Panc1 (cell line): ENCODE results near the gene KIAA1671. TPM values are rescaled to one million over a fixed set of nuclear protein-coding genes. Genes with fewer than 3 reads are reported as not detected.

Source experiments
- ATAC-seq: fragments of 200-7000 bp; cut with Tn5 transposase; 2 replicates; pipeline ENCODE4 v1.9.1; 2020; ENCODE audit warnings: mild to moderate bottlenecking, moderate library complexity
- BruUV-seq: library from RNA; stranded (reverse); fragments of 400-500 nt; replicated peaks from 2 replicates; lab custom pipeline; 2021; lab: Mats Ljungman, UMichigan
- CTCF ChIA-PET: fragments of 300-600 bp; sonication (Branson Sonifier 250); formaldehyde crosslinking; loops from one replicate; lab custom pipeline; 2022; ENCODE audit warnings: antibody characterized with exemption; lab: Charles Lee
- POLR2A ChIA-PET: fragments of 300-600 bp; sonication (Branson Sonifier 250); formaldehyde crosslinking; loops from one replicate; lab custom pipeline; 2022; ENCODE audit warnings: antibody characterized with exemption; lab: Charles Lee
- DNase-seq: peaks from one replicate; pipeline ENCODE4 v3.0.0-alpha.2; 2010; ENCODE audit warnings: low read depth, low spot score
- H3K27ac ChIP-seq: 2 replicates; pipeline ENCODE4 v1.5.1; 2011; ENCODE audit warnings: mild to moderate bottlenecking, low read length, inconsistent platforms
- H3K27me3 ChIP-seq: fragments of 200-500 bp; sonication (Bioruptor generic); 2 replicates; pipeline ENCODE4 v1.6.0; 2014; ENCODE audit warnings: low read length, inconsistent platforms; ENCODE audit not compliant: control insufficient read depth, insufficient read depth
- H3K36me3 ChIP-seq: fragments of 200-500 bp; sonication (Bioruptor generic); 2 replicates; pipeline ENCODE4 v1.5.1; 2014; ENCODE audit warnings: inconsistent platforms, mild to moderate bottlenecking, low read length, moderate library complexity; ENCODE audit not compliant: control insufficient read depth, insufficient read depth
- H3K4me1 ChIP-seq: 2 replicates; pipeline ENCODE4 v1.5.1; 2011; ENCODE audit warnings: inconsistent platforms, mild to moderate bottlenecking, low read length, moderate library complexity; ENCODE audit not compliant: control insufficient read depth, insufficient read depth
- H3K4me3 ChIP-seq, 2 experiments: 2 replicates each; pipeline ENCODE4 v1.5.1; 2011 to 2012; ENCODE audit warnings: low read depth in 2 of 2, low read length in 2 of 2, mild to moderate bottlenecking in 2 of 2, inconsistent platforms in 1 of 2, moderate library complexity in 1 of 2
- H3K9me3 ChIP-seq: fragments of 200-500 bp; sonication (Bioruptor generic); 2 replicates; pipeline ENCODE4 v1.5.1; 2014; ENCODE audit warnings: low read depth, mild to moderate bottlenecking, inconsistent platforms, low read length, moderate library complexity; ENCODE audit not compliant: control insufficient read depth, insufficient read depth
- CTCF ChIP-seq: fragments of 450-650 bp; IDR thresholded peaks from 2 replicates; pipeline ENCODE4 v1.5.1; 2017; ENCODE audit warnings: mild to moderate bottlenecking
- POLR2AphosphoS5 ChIP-seq: IDR thresholded peaks from 2 replicates; pipeline ENCODE4 v1.6.1; 2012; ENCODE audit warnings: mild to moderate bottlenecking, low read depth, low read length, moderate library complexity
- SIN3A ChIP-seq: IDR thresholded peaks from 2 replicates; pipeline ENCODE4 v1.6.1; 2012; ENCODE audit warnings: low read depth, mild to moderate bottlenecking, low read length, moderate library complexity, borderline replicate concordance; ENCODE audit not compliant: insufficient read depth
- TCF7L2 ChIP-seq: IDR thresholded peaks from 2 replicates; pipeline ENCODE4 v1.6.1; 2011; ENCODE audit warnings: mild to moderate bottlenecking, low read depth, low read length, inconsistent platforms
- in situ Hi-C: cut with HindIII; loops from 2 replicates; pipeline ENCODE4 v1.10.0; 2016; ENCODE audit warnings: low sequenced_read_pairs, low pct_unique_long_range_greater_than_20kb
- intact Hi-C: fragments of 100-400 bp; cut with micrococcal nuclease; formaldehyde crosslinking; loops from one replicate; pipeline ENCODE4 v1.10.0; 2022; ENCODE audit not compliant: unreplicated experiment
- total RNA-seq: library from RNA; stranded (reverse); gene quantifications from one replicate; pipeline ENCODE4 v1.2.1, GENCODE V29; 2021; ENCODE audit not compliant: unreplicated experiment
- TF ChIP-seq, protein P1 (sequence below), 2 experiments: IDR thresholded peaks; 2 replicates each; pipeline ENCODE4 v1.6.1; 2011 to 2012; ENCODE audit warnings: low read depth in 2 of 2, control low read depth in 1 of 2, low read length in 1 of 2, mild to moderate bottlenecking in 1 of 2, moderate library complexity in 1 of 2; ENCODE audit not compliant: insufficient read depth in 1 of 2

The KIAA1671 gene
- total RNA-seq, 1 experiment from 2014 or later = 48.1 TPM

DNA sequence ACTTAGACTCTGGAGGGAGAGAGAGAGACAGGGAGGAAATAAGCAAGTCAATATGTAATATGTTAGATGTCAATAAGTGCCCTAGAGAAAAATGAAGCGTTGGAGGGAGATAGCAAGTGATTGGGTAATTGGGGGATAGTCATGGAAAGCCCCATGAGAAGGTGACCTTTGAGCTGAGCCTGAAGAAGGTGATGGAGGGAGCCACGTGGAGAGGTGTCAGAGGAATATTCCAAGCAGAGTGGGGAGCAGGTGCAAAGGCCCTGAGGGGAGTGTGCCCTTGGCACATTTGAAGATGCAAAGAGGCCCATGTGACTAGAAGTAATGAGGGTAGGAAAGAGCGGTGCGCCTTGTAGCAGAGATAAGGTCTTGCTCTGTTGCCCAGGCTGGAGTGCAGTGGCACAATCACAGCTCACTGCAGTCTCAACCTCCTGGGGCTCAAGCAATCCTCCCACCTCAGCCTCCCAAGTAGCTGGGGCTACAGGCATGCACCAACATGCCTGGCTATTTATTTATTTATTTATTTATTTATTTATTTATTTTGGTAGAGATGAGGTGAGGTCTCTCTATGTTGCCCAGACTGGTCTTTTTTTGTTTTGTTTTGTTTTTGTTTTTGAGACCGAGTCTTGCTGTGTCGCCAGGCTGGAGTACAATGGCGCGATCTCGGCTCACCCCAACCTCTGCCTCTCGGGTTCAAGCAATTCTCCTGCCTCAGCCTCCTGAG is 8.1 kb upstream of the KIAA1671 start:
- Histone ChIP-seq H3K4me3 (no peak overlapping the region), H3K27ac (no peak overlapping the region), H3K4me1 (0 out of 2 replicates have a peak, but pooled peaks cover under 1% of the 10 kb centered on the region), H3K27me3 (no peaks in the 10 kb centered on the region), H3K9me3 (no peaks in the 10 kb centered on the region), H3K36me3 (no peaks in the 10 kb centered on the region)
- ChIA-PET POLR2A (no interaction called here), CTCF (interaction anchor here (0.6 kb wide), 1 partner anchor 113 kb away, joined by 3 read pairs; no protein-coding TSS in a partner anchor)
- intact Hi-C loops (no loop called here), in situ Hi-C loops (no loop called here)
- BruUV-seq = no TSS peak
- TF ChIP-seq POLR2AphosphoS5 (no peak), SIN3A (no peak), CTCF (no peak), TCF7L2 (no peak)
- TF ChIP-seq, protein P1, sequence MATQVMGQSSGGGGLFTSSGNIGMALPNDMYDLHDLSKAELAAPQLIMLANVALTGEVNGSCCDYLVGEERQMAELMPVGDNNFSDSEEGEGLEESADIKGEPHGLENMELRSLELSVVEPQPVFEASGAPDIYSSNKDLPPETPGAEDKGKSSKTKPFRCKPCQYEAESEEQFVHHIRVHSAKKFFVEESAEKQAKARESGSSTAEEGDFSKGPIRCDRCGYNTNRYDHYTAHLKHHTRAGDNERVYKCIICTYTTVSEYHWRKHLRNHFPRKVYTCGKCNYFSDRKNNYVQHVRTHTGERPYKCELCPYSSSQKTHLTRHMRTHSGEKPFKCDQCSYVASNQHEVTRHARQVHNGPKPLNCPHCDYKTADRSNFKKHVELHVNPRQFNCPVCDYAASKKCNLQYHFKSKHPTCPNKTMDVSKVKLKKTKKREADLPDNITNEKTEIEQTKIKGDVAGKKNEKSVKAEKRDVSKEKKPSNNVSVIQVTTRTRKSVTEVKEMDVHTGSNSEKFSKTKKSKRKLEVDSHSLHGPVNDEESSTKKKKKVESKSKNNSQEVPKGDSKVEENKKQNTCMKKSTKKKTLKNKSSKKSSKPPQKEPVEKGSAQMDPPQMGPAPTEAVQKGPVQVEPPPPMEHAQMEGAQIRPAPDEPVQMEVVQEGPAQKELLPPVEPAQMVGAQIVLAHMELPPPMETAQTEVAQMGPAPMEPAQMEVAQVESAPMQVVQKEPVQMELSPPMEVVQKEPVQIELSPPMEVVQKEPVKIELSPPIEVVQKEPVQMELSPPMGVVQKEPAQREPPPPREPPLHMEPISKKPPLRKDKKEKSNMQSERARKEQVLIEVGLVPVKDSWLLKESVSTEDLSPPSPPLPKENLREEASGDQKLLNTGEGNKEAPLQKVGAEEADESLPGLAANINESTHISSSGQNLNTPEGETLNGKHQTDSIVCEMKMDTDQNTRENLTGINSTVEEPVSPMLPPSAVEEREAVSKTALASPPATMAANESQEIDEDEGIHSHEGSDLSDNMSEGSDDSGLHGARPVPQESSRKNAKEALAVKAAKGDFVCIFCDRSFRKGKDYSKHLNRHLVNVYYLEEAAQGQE (IDR thresholded peaks at IDR 0.05; ENCODE audit: insufficient read depth in 1 of 2, low read depth in 2 of 2, low read length in 1 of 2) = no peak
- ATAC-seq (no peak), DNase-seq (no peak)

DNA sequence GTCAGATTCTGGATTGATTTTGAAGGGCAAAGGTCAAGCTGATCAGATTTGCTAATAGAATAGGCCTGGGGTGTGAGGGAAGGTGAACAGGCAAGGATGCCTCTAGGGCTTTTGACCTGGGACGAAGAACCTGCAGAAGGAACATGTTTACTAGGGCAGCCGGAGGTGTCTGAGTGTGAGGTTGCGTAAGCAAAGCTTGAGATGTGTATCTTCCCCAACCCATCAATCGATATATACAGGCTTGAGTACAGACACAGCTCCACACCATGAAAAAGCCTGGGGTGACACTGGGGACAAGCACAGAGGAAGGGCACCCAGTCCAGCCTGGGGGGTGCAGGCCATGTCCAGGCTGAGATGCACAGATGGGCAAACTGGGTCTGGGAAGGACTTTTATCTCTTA is 7.1 kb upstream of the KIAA1671 start:
- in situ Hi-C loops (no loop called here), intact Hi-C loops (no loop called here)
- BruUV-seq = no TSS peak
- no peaks in the 10 kb centered on the region for H3K9me3 ChIP-seq
- ChIA-PET CTCF (no interaction called here), POLR2A (no interaction called here)
- H3K27ac ChIP-seq = no peak overlapping the region
- TF ChIP-seq, protein P1 (IDR thresholded peaks at IDR 0.05; ENCODE audit: insufficient read depth in 1 of 2, low read depth in 2 of 2, low read length in 1 of 2) = no peak
- TF ChIP-seq SIN3A = no peak
- H3K27me3 ChIP-seq = no peaks in the 10 kb centered on the region
- no peaks in the 10 kb centered on the region for H3K4me1 ChIP-seq
- no peak for ATAC-seq
- no peak overlapping the region for H3K4me3 ChIP-seq
- DNase-seq = no peak
- no peaks in the 10 kb centered on the region for H3K36me3 ChIP-seq
